BJ (cell line): Measurements from ENCODE around the gene PPP3CA. TPM values are rescaled to one million over a fixed set of nuclear protein-coding genes. Genes with fewer than 3 reads are reported as not detected.

Experiments
- CTCF ChIA-PET: fragments of 350-600 bp; formaldehyde crosslinking; extraction: SDS; loops from one replicate; lab custom pipeline; 2021; ENCODE audit warnings: antibody characterized with exemption, inconsistent platforms; lab: Yijun Ruan, JAX
- POLR2A ChIA-PET: fragments of 300-600 bp; sonication (Branson Sonifier 250); formaldehyde crosslinking; extraction: SDS; loops from one replicate; lab custom pipeline; 2021; ENCODE audit warnings: antibody characterized with exemption; lab: Charles Lee
- DNase-seq: peaks from one replicate; pipeline ENCODE4 v3.0.0-alpha.2; 2011; ENCODE audit warnings: low read depth
- H3K27me3 ChIP-seq: 2 replicates; pipeline ENCODE4 v1.6.0; 2011; ENCODE audit warnings: low read length; ENCODE audit not compliant: control insufficient read depth, insufficient read depth
- H3K36me3 ChIP-seq: 2 replicates; pipeline ENCODE4 v1.5.1; 2011; ENCODE audit warnings: low read length; ENCODE audit not compliant: control insufficient read depth, insufficient read depth
- H3K4me3 ChIP-seq: 2 replicates; pipeline ENCODE4 v1.5.1; 2011; ENCODE audit warnings: low read depth, mild to moderate bottlenecking, control low read depth, low read length
- CTCF ChIP-seq: IDR thresholded peaks from 2 replicates; pipeline ENCODE4 v1.5.1; 2011; ENCODE audit warnings: low read depth, mild to moderate bottlenecking, control low read depth, inconsistent platforms, low read length, moderate library complexity; ENCODE audit not compliant: insufficient read depth
- polyA plus RNA-seq: library from polyadenylated mRNA; depleted of rRNA; stranded (reverse); fragments of >200 nt; gene quantifications from 2 replicates; pipeline ENCODE4 v1.2.3, GENCODE V29; 2011

The PPP3CA gene
- polyA plus RNA-seq, 1 experiment, result 10.6 TPM

GRCh38 chr4:101076032-101076431, 271.3 kb downstream of the PPP3CA start:
- ChIA-PET CTCF (interaction anchor here (0.6 to 1.5 kb wide), 2 partner anchors 19 to 135 kb away, joined by 3 read pairs; no protein-coding TSS in a partner anchor), POLR2A (no interaction called here)
- no peak for DNase-seq
- H3K4me3 ChIP-seq, result no peak overlapping the region
- TF ChIP-seq CTCF, result no peak
- H3K36me3 ChIP-seq, result peaks cover 1% of the 10 kb centered on the region; the same call in 1 of the 2 replicates
- H3K27me3 ChIP-seq, result no peaks in the 10 kb centered on the region

GRCh38 chr4:101075536-101075935, 271.8 kb downstream of the PPP3CA start:
- POLR2A ChIA-PET, result no interaction called here
- no peak for DNase-seq
- Histone ChIP-seq H3K36me3 (peaks cover 1% of the 10 kb centered on the region; the same call in 1 of the 2 replicates), H3K4me3 (no peak overlapping the region), H3K27me3 (no peaks in the 10 kb centered on the region)
- CTCF ChIA-PET, result interaction anchor here (1.5 kb wide), 1 partner anchor 20 kb away, joined by 3 read pairs; no protein-coding TSS in a partner anchor
- no peak for TF ChIP-seq CTCF

GRCh38 chr4:101074326-101074725, 273.0 kb downstream of the PPP3CA start:
- DNase-seq, result no peak
- no peaks in the 10 kb centered on the region for H3K27me3 ChIP-seq
- POLR2A ChIA-PET, result no interaction called here
- H3K4me3 ChIP-seq, result no peak overlapping the region
- CTCF ChIA-PET, result no interaction called here
- peaks cover 1% of the 10 kb centered on the region; the same call in 1 of the 2 replicates for H3K36me3 ChIP-seq
- no peak for TF ChIP-seq CTCF

- Histone ChIP-seq H3K27me3 (no peaks in the 10 kb centered on the region), H3K36me3 (peaks cover 1% of the 10 kb centered on the region; the same call in 1 of the 2 replicates), H3K4me3 (no peak overlapping the region)
- CTCF ChIA-PET, result no interaction called here
- POLR2A ChIA-PET, result no interaction called here
- no peak for DNase-seq
- no peak for TF ChIP-seq CTCF
Measured at GRCh38 chr4:101071241-101071640, 276.1 kb downstream of the PPP3CA start.

- ChIA-PET POLR2A (no interaction called here), CTCF (no interaction called here)
- no peaks in the 10 kb centered on the region for H3K36me3 ChIP-seq
- no peak for DNase-seq
- H3K27me3 ChIP-seq, result no peaks in the 10 kb centered on the region
- H3K4me3 ChIP-seq, result no peak overlapping the region
- no peak for TF ChIP-seq CTCF
Measured at GRCh38 chr4:101068115-101068514, 279.2 kb downstream of the PPP3CA start.
